Pulmonary artery endothelial cell (primary cell): ENCODE data around the gene KHNYN. TPM values are rescaled to one million over a fixed set of nuclear protein-coding genes. Genes with fewer than 3 reads are reported as not detected.
A peak's percentile ranks its signal among the peaks of the same experiment; 100 is the strongest.
"Not testable (repeated sequence)": the region's sequence is repeated elsewhere in the genome, so short reads cannot be mapped to it uniquely, and the experiment has no call there.

Experiments used
- DNase-seq: peaks from one replicate; pipeline ENCODE4 v3.0.0-alpha.2; 2011; ENCODE audit warnings: low read depth, low spot score
- total RNA-seq: library from RNA; depleted of rRNA; stranded (reverse); fragments of >200 nt; gene quantifications from 2 replicates; pipeline ENCODE4 v1.2.3, GENCODE V29; 2014

KHNYN gene
- total RNA-seq, 1 donor from 2014 or later = 53.9 TPM

- no peak for DNase-seq
Measured at GRCh38 chr14:24437020-24437735, 7.4 kb downstream of the KHNYN start.

GRCh38 chr14:24437736-24438067 lies 7.9 kb downstream of the KHNYN start:
- DNase-seq = no peak

- DNase-seq = no peak
Measured at GRCh38 chr14:24438223-24439097, 8.7 kb downstream of the KHNYN start.

GRCh38 chr14:24439257-24439656 lies 9.5 kb downstream of the KHNYN start:
- DNase-seq = no peak

GRCh38 chr14:24439830-24440605 lies 10.3 kb downstream of the KHNYN start:
- no peak for DNase-seq

GRCh38 chr14:24440606-24441399 lies 11.0 kb downstream of the KHNYN start:
- DNase-seq = no peak

- no peak for DNase-seq
Measured at GRCh38 chr14:24441485-24441884, 11.7 kb downstream of the KHNYN start.

GRCh38 chr14:24441904-24442239 lies 12.1 kb downstream of the KHNYN start:
- no peak for DNase-seq

GRCh38 chr14:24442240-24443052 lies 12.7 kb downstream of the KHNYN start, which contains the start of gene SDR39U1:
SDR39U1 (minus strand) TSS chr14:24442776; CDS start chr14:24442769, 7 bp downstream.
- DNase-seq = peak; percentile 96

- no peak for DNase-seq
Measured at GRCh38 chr14:24443053-24443665, 13.4 kb downstream of the KHNYN start.

GRCh38 chr14:24450828-24451227 lies 21.1 kb downstream of the KHNYN start:
- DNase-seq = not testable (repeated sequence)

- DNase-seq = no peak
Measured at GRCh38 chr14:24456980-24457379, 27.2 kb downstream of the KHNYN start.

GRCh38 chr14:24458736-24459135 lies 29.0 kb downstream of the KHNYN start:
- DNase-seq = peak; percentile 48

GRCh38 chr14:24459331-24459730 lies 29.6 kb downstream of the KHNYN start:
- DNase-seq = no peak

GRCh38 chr14:24461336-24461735 lies 31.6 kb downstream of the KHNYN start:
- DNase-seq = no peak

- DNase-seq = no peak
Measured at GRCh38 chr14:24463017-24463883, 33.5 kb downstream of the KHNYN start.

GRCh38 chr14:24463884-24464785 lies 34.4 kb downstream of the KHNYN start:
- no peak for DNase-seq

GRCh38 chr14:24465368-24465767 lies 35.6 kb downstream of the KHNYN start:
- DNase-seq = no peak
